Hepatocyte (in vitro differentiated cells): ENCODE measurements around the gene GJC1.

Experiments
- CTCF ChIP-seq: fragments of 200-600 bp; sonication (generic); IDR thresholded peaks from 2 replicates; pipeline ENCODE4 v1.5.1; 2016; ENCODE audit warnings: antibody characterized with exemption, mild to moderate bottlenecking; ENCODE audit not compliant: poor library complexity
- EZH2 ChIP-seq: fragments of 200-600 bp; sonication (generic); IDR thresholded peaks from 2 replicates; pipeline ENCODE4 v1.6.1; 2016; ENCODE audit warnings: antibody characterized with exemption, mild to moderate bottlenecking, borderline replicate concordance

GRCh38 chr17:44850612-44851011 is 20.5 kb upstream of the GJC1 start:
- TF ChIP-seq CTCF (no peak), EZH2 (no peak)
